Measurements from ENCODE around the gene AATK. TPM values are rescaled to one million over a fixed set of nuclear protein-coding genes. Genes with fewer than 3 reads are reported as not detected.

The AATK gene
- total RNA-seq, 1 donor from 2014 or later: 0.67 TPM

DNA sequence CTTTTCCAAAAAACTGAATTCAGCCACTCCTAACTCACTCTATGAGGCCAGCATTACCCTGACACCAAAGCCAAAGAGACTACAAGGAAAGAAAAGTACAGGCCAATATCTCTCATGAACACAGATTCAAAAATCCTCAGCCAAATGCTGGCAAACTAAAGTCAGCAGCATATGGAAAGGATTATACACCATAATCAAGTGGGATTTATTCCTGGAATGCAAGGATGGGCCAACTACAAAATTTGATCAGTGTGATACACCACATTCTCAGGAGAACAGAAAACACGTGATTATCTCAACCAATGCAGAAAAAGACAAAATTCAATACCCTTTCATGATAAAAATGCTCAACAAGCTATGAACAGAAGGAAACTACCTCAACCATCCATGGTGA is 7.7 kb upstream of the AATK start:
- DNase-seq (ENCODE audit: low spot score): no peak
- peaks cover 19% of the 10 kb centered on the region for H3K9me3 Mint-ChIP-seq (ENCODE audit: low read depth)
- no peak overlapping the region for H3K27ac Mint-ChIP-seq (ENCODE audit: unreplicated experiment)
- TF ChIP-seq, protein P1, sequence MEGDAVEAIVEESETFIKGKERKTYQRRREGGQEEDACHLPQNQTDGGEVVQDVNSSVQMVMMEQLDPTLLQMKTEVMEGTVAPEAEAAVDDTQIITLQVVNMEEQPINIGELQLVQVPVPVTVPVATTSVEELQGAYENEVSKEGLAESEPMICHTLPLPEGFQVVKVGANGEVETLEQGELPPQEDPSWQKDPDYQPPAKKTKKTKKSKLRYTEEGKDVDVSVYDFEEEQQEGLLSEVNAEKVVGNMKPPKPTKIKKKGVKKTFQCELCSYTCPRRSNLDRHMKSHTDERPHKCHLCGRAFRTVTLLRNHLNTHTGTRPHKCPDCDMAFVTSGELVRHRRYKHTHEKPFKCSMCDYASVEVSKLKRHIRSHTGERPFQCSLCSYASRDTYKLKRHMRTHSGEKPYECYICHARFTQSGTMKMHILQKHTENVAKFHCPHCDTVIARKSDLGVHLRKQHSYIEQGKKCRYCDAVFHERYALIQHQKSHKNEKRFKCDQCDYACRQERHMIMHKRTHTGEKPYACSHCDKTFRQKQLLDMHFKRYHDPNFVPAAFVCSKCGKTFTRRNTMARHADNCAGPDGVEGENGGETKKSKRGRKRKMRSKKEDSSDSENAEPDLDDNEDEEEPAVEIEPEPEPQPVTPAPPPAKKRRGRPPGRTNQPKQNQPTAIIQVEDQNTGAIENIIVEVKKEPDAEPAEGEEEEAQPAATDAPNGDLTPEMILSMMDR (IDR thresholded peaks at IDR 0.05): no peak
- peaks cover 1% of the 10 kb centered on the region for H3K36me3 Mint-ChIP-seq (ENCODE audit: low read depth)
- no peak overlapping the region for H3K4me3 Mint-ChIP-seq (ENCODE audit: unreplicated experiment)
- peaks cover 7% of the 10 kb centered on the region for H3K4me1 Mint-ChIP-seq (ENCODE audit: low read depth)
- H3K27me3 Mint-ChIP-seq (ENCODE audit: low read depth): no peaks in the 10 kb centered on the region

DNA sequence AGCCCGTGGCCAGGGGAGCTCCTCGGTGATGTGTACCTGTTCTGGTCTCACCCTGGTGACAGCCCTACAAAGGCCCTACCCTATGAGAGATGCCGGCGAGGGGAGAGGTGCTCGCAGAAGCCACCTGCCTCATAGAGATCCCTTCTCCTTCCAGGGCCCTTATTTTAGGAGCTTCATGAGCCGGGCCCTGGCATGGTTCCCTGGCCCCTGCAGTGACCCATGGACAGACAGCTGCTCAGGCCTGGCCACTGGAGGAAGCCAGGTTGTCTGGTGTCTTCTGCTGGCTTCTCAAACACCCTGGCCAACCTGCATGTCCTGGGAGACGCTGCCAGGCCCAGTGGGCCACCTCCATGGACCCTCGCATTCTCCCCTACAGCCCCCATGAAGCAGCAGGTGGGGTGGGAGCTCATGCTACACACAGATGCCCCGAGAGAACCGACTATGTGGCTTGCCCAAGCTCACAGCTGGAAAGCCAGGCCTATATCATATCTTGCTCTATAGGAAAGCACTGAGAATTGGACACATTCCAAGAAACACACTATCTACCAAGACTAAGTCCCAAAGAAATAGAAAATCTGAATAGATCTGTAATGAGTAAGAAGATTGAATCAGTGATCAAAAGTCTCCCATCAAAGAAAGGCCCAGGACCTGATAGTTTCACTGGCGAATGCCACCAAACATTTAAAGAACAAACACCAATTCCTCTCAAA is 7.2 kb upstream of the AATK start:
- no peak for DNase-seq (ENCODE audit: low spot score)
- peaks cover 19% of the 10 kb centered on the region for H3K9me3 Mint-ChIP-seq (ENCODE audit: low read depth)
- no peaks in the 10 kb centered on the region for H3K27me3 Mint-ChIP-seq (ENCODE audit: low read depth)
- peaks cover 7% of the 10 kb centered on the region for H3K4me1 Mint-ChIP-seq (ENCODE audit: low read depth)
- no peak overlapping the region for H3K27ac Mint-ChIP-seq (ENCODE audit: unreplicated experiment)
- peaks cover 1% of the 10 kb centered on the region for H3K36me3 Mint-ChIP-seq (ENCODE audit: low read depth)
- no peak overlapping the region for H3K4me3 Mint-ChIP-seq (ENCODE audit: unreplicated experiment)
- TF ChIP-seq, protein P1 (IDR thresholded peaks at IDR 0.05): no peak

GRCh38 chr17:81171941-81172340 is 5.9 kb upstream of the AATK start:
- Mint-ChIP-seq H3K27me3 (ENCODE audit: low read depth) (peaks cover 3% of the 10 kb centered on the region), H3K4me3 (ENCODE audit: unreplicated experiment) (no peak overlapping the region), H3K4me1 (ENCODE audit: low read depth) (peaks cover 7% of the 10 kb centered on the region), H3K9me3 (ENCODE audit: low read depth) (peaks cover 19% of the 10 kb centered on the region), H3K27ac (ENCODE audit: unreplicated experiment) (no peak overlapping the region), H3K36me3 (ENCODE audit: low read depth) (peaks cover 1% of the 10 kb centered on the region)
- no peak for DNase-seq (ENCODE audit: low spot score)
- TF ChIP-seq, protein P1 (IDR thresholded peaks at IDR 0.05): no peak

DNA sequence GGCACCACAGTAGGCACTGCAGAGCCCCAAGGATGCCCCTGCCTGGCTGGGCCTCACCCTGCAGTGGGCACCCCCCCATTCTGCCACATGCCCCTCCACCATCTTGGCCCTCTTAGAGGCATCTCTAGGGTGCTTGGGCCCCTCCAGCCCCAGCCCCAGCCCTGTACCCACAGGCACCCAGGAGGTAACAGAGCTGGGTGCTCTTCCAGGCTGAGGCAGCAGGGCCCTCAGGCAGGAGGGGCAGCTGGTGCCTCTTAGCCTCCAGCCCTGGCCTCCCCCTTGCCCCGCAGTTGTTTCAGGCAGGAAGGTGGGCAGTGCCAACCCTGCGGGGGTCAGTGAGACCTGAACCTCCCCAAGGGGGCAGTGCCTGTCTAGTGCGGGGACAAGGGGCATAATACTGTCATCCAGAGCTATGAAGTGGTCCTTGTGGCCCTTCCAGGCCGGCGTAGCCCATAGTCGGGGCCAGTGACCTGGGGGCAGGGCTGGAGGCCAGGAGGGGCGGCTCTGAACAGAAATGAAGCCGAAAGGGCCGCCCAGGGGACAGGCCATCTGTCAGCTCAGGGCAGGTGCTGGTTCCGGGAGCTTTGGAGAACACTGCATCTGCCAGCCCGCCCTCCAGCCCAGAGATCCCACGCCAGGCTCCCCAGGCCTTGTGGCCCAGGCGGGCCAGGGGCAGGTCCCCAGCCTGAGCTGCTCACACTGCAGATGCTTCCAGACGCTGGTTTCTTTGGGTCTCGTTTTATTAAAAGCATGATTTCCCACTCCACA is 4.9 kb upstream of the AATK start:
- Mint-ChIP-seq H3K27me3 (ENCODE audit: low read depth) (peaks cover 3% of the 10 kb centered on the region), H3K9me3 (ENCODE audit: low read depth) (peaks cover 19% of the 10 kb centered on the region), H3K36me3 (ENCODE audit: low read depth) (no peaks in the 10 kb centered on the region), H3K4me3 (ENCODE audit: unreplicated experiment) (no peak overlapping the region), H3K27ac (ENCODE audit: unreplicated experiment) (no peak overlapping the region), H3K4me1 (ENCODE audit: low read depth) (peaks cover 7% of the 10 kb centered on the region)
- TF ChIP-seq, protein P1 (IDR thresholded peaks at IDR 0.05): no peak
- no peak for DNase-seq (ENCODE audit: low spot score)

DNA sequence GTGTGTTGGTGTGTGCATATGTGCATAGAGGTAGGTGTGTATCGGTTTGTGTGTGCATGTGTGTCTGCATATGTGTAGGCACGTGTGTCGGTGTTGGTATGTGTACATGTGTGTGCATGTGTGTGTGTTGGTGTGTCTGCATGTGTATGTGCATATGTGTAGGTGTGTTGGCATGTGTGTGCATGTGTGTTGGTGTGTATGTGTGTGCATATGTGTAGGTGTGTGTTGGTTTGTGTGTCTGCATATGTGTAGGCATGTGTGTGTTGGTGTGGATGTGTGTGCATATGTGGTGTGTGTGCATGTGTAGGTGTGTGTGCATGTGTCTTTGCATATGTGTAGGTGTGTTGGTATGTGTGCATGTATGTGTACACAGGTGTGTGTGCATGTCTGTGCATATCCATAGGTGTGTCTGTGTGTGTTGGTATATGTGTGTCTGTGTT is 3.9 kb upstream of the AATK start:
- no peak overlapping the region for H3K27ac Mint-ChIP-seq (ENCODE audit: unreplicated experiment)
- peaks cover 3% of the 10 kb centered on the region for H3K27me3 Mint-ChIP-seq (ENCODE audit: low read depth)
- TF ChIP-seq, protein P1 (IDR thresholded peaks at IDR 0.05): no peak
- no peaks in the 10 kb centered on the region for H3K36me3 Mint-ChIP-seq (ENCODE audit: low read depth)
- H3K9me3 Mint-ChIP-seq (ENCODE audit: low read depth): peaks cover 8% of the 10 kb centered on the region
- peaks cover 7% of the 10 kb centered on the region for H3K4me1 Mint-ChIP-seq (ENCODE audit: low read depth)
- H3K4me3 Mint-ChIP-seq (ENCODE audit: unreplicated experiment): no peak overlapping the region
- DNase-seq (ENCODE audit: low spot score): no peak
